Measurements from ENCODE around the gene ROBO2.

- no peak for TF ChIP-seq EZH2 (IDR thresholded peaks at IDR 0.05; ENCODE audit: borderline replicate concordance)
- TF ChIP-seq EZH2phosphoT487 (IDR thresholded peaks at IDR 0.05; ENCODE audit: low read depth, severe bottlenecking, unreplicated experiment): no peak
- no peak for TF ChIP-seq CTCF (IDR thresholded peaks at IDR 0.05; ENCODE audit: poor library complexity)
These were observed 182.8 kb downstream of the ROBO2 start for GRCh38 chr3:77222701-77223100.

All from hepatocyte (in vitro differentiated cells).